ENCODE measurements around the gene MAGEA2B.
"Not testable (repeated sequence)": the region's sequence is repeated elsewhere in the genome, so short reads cannot be mapped to it uniquely, and the experiment has no call there.

The MAGEA2B gene

GRCh38 chrX:152733261-152733975, 19.0 kb downstream of the MAGEA2B start, which contains the start of the genes CSAG1 and MAGEA12:
CSAG1 (minus strand) TSS chrX:152733721; CDS start chrX:152732460, 1,261 bp downstream.
MAGEA12 (plus strand) TSS chrX:152733757; CDS start chrX:152736162, 2,405 bp downstream.
- TF ChIP-seq MYC (IDR thresholded peaks at IDR 0.05; ENCODE audit: low read depth, low read length) (no peak), POLR2A (IDR thresholded peaks at IDR 0.05; ENCODE audit: extremely low read depth, insufficient read length) (no peak), CTCF (IDR thresholded peaks at IDR 0.05; ENCODE audit: low read depth, low read length) (no peak), MAX (IDR thresholded peaks at IDR 0.05; ENCODE audit: low read depth, low read length) (no peak)
- DNase-seq (ENCODE audit: low read depth): no peak
- H3K4me3 ChIP-seq (ENCODE audit: low read depth, low read length): no peak within 1 kb of the TSS

- not testable (repeated sequence) for DNase-seq (ENCODE audit: low read depth); H3K4me3 ChIP-seq (ENCODE audit: low read depth, low read length)
Measured at GRCh38 chrX:152734143-152734858, 19.9 kb downstream of the MAGEA2B start.

DNA sequence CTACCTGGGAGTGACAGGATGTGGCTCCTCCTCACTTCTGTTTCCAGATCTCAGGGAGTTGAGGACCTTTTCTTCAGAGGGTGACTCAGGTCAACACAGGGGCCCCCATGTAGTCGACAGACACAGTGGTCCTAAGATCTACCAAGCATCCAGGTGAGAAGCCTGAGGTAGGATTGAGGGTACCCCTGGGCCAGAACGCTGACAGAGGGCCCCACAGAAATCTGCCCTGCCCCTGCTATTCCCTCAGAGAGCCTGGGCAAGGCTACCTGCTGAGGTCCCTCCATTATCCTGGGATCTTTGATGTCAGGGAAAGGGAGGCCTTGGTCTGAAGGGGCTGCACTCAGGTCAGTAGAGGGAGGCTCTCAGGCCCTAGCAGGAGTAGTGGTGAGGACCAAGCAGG, 20.7 kb downstream of the MAGEA2B start:
- H3K4me3 ChIP-seq (ENCODE audit: low read depth, low read length): no peak overlapping the region
- no peak for TF ChIP-seq POLR2A (IDR thresholded peaks at IDR 0.05; ENCODE audit: extremely low read depth, insufficient read length)
- no peak for TF ChIP-seq MYC (IDR thresholded peaks at IDR 0.05; ENCODE audit: low read depth, low read length)
- TF ChIP-seq MAX (IDR thresholded peaks at IDR 0.05; ENCODE audit: low read depth, low read length): no peak
- TF ChIP-seq CTCF (IDR thresholded peaks at IDR 0.05; ENCODE audit: low read depth, low read length): no peak
- no peak for DNase-seq (ENCODE audit: low read depth)

GRCh38 chrX:152735860-152736511, 21.6 kb downstream of the MAGEA2B start:
- no peak overlapping the region for H3K4me3 ChIP-seq (ENCODE audit: low read depth, low read length)
- TF ChIP-seq MAX (IDR thresholded peaks at IDR 0.05; ENCODE audit: low read depth, low read length) (no peak), CTCF (IDR thresholded peaks at IDR 0.05; ENCODE audit: low read depth, low read length) (no peak), MYC (IDR thresholded peaks at IDR 0.05; ENCODE audit: low read depth, low read length) (no peak), POLR2A (IDR thresholded peaks at IDR 0.05; ENCODE audit: extremely low read depth, insufficient read length) (no peak)
- DNase-seq (ENCODE audit: low read depth): no peak

DNA sequence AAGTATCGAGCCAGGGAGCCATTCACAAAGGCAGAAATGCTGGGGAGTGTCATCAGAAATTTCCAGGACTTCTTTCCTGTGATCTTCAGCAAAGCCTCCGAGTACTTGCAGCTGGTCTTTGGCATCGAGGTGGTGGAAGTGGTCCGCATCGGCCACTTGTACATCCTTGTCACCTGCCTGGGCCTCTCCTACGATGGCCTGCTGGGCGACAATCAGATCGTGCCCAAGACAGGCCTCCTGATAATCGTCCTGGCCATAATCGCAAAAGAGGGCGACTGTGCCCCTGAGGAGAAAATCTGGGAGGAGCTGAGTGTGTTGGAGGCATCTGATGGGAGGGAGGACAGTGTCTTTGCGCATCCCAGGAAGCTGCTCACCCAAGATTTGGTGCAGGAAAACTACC, 22.1 kb downstream of the MAGEA2B start:
- not testable (repeated sequence) for H3K4me3 ChIP-seq (ENCODE audit: low read depth, low read length)

GRCh38 chrX:152738560-152738959, 24.1 kb downstream of the MAGEA2B start:
- DNase-seq (ENCODE audit: low read depth): no peak
- no peak for TF ChIP-seq CTCF (IDR thresholded peaks at IDR 0.05; ENCODE audit: low read depth, low read length)
- TF ChIP-seq POLR2A (IDR thresholded peaks at IDR 0.05; ENCODE audit: extremely low read depth, insufficient read length): no peak
- no peak overlapping the region for H3K4me3 ChIP-seq (ENCODE audit: low read depth, low read length)

More for the DNA sequence above, 22.1 kb downstream of the MAGEA2B start:
- not testable (repeated sequence) for DNase-seq (ENCODE audit: low read depth)

GRCh38 chrX:152753686-152754650, 39.5 kb downstream of the MAGEA2B start, which contains the start of gene MAGEA2:
MAGEA2 (minus strand) TSS chrX:152753842; CDS start chrX:152751363, 2,479 bp downstream.
- DNase-seq (ENCODE audit: low read depth); H3K4me3 ChIP-seq (ENCODE audit: low read depth, low read length): not testable (repeated sequence)

DNA sequence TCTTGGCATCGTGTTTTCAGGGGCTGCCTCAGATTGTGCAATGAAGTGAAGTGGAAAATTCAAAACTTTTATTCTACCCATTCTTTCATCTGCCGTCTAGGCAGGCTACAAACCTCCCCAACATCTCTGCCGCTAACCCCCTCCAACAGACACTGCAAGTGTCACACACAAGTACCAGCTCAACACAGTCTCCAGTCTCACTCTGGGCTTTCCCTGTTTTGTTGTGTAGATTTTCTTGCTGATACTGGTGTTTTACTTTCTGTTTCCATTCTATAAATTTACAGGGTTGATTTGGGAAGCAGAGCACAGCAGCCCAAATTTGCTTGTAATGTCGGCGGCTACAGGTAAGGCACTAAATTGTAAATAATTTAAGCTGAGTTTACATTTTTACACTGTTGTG, 40.4 kb downstream of the MAGEA2B start:
- H3K4me3 ChIP-seq (ENCODE audit: low read depth, low read length); DNase-seq (ENCODE audit: low read depth): not testable (repeated sequence)

DNA sequence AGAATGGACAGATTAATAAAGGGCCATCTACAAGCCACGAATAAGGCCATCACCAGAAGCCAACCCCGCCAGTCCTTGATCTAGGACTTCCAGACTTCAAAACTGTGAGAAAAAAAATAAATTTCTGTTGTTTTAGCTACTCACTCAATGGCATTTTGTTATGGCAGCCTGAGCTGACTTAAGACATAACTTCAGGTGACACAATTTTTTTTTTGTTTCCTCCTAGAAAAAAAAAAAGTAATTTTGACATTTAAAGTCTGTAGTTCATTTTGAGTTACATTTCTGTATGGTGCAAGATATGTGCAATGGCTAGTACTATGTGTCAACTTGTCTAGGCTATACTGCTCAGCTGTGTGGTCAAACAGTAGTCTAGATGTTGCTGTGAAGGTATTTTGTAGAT, 44.5 kb downstream of the MAGEA2B start, which contains the start of gene CSAG3:
CSAG3 (plus strand) TSS at position 301 of the 400 bp plus-strand sequence.
- H3K4me3 ChIP-seq (ENCODE audit: low read depth, low read length); DNase-seq (ENCODE audit: low read depth): not testable (repeated sequence)

GRCh38 chrX:152759544-152759943, 45.1 kb downstream of the MAGEA2B start:
- not testable (repeated sequence) for DNase-seq (ENCODE audit: low read depth); H3K4me3 ChIP-seq (ENCODE audit: low read depth, low read length)
